SJCRH30 (cell line): Measurements from ENCODE around the gene VAPA. TPM values are rescaled to one million over a fixed set of nuclear protein-coding genes. Genes with fewer than 3 reads are reported as not detected.
A peak's percentile ranks its signal among the peaks of the same experiment; 100 is the strongest.
"Not testable (repeated sequence)": the region's sequence is repeated elsewhere in the genome, so short reads cannot be mapped to it uniquely, and the experiment has no call there.

Source experiments
- DNase-seq, 2 experiments: peaks; one replicate each; pipeline ENCODE4 v3.0.0-alpha.2; 2015 to 2020
- H3K27ac ChIP-seq: fragments of 250-450 bp; sonication (Bioruptor Pico); 2 replicates; pipeline ENCODE4 v1.5.1; 2020; ENCODE audit warnings: mild to moderate bottlenecking, moderate library complexity
- H3K27me3 ChIP-seq: fragments of 250-450 bp; sonication (Bioruptor Pico); 2 replicates; pipeline ENCODE4 v1.5.1; 2020; ENCODE audit warnings: mild to moderate bottlenecking, moderate library complexity
- H3K36me3 ChIP-seq: fragments of 250-450 bp; sonication (Bioruptor Pico); 2 replicates; pipeline ENCODE4 v1.5.1; 2020; ENCODE audit warnings: mild to moderate bottlenecking, moderate library complexity
- H3K4me1 ChIP-seq: fragments of 250-450 bp; sonication (Bioruptor Pico); 2 replicates; pipeline ENCODE4 v1.5.1; 2020; ENCODE audit warnings: mild to moderate bottlenecking, moderate library complexity
- H3K4me3 ChIP-seq: fragments of 250-450 bp; sonication (Bioruptor Pico); 2 replicates; pipeline ENCODE4 v1.5.1; 2020; ENCODE audit warnings: mild to moderate bottlenecking, moderate library complexity
- H3K9me3 ChIP-seq: fragments of 250-450 bp; sonication (Bioruptor Pico); replicated peaks from 2 replicates; pipeline ENCODE4 v1.5.1; 2020; ENCODE audit warnings: mild to moderate bottlenecking, moderate library complexity
- total RNA-seq: library from RNA; depleted of rRNA; stranded (reverse); fragments of >200 nt; shearing (Covaris generic); gene quantifications from 2 replicates; pipeline ENCODE4 v1.2.3, GENCODE V29; 2014

Gene VAPA
- total RNA-seq, 1 experiment from 2014 or later, result 154 TPM

- H3K4me3 ChIP-seq, result peak overlapping the region; percentile 46
- H3K27ac ChIP-seq, result no peak overlapping the region
- H3K36me3 ChIP-seq, result no peaks in the 10 kb centered on the region
- H3K27me3 ChIP-seq, result no peaks in the 10 kb centered on the region
- H3K9me3 ChIP-seq, result no peaks in the 10 kb centered on the region
- H3K4me1 ChIP-seq, result peaks cover 7% of the 10 kb centered on the region; the same call in 1 of the 2 replicates
- DNase-seq, result no peak
These were observed 36.2 kb upstream of the VAPA start for GRCh38 chr18:9877655-9878014.

GRCh38 chr18:9878095-9878494, 35.7 kb upstream of the VAPA start:
- no peaks in the 10 kb centered on the region for H3K27me3 ChIP-seq
- H3K4me1 ChIP-seq, result peaks cover 7% of the 10 kb centered on the region; the same call in 1 of the 2 replicates
- no peak for DNase-seq
- H3K9me3 ChIP-seq, result no peaks in the 10 kb centered on the region
- H3K36me3 ChIP-seq, result no peaks in the 10 kb centered on the region
- no peak overlapping the region for H3K4me3 ChIP-seq
- H3K27ac ChIP-seq, result no peak overlapping the region

GRCh38 chr18:9878783-9879242, 35.0 kb upstream of the VAPA start:
- Histone ChIP-seq H3K27me3 (no peaks in the 10 kb centered on the region), H3K4me1 (peaks cover 7% of the 10 kb centered on the region; the same call in 1 of the 2 replicates), H3K27ac (no peak overlapping the region), H3K9me3 (no peaks in the 10 kb centered on the region), H3K36me3 (no peaks in the 10 kb centered on the region), H3K4me3 (no peak overlapping the region)
- DNase-seq, result no peak

GRCh38 chr18:9884090-9884489, 29.7 kb upstream of the VAPA start:
- Histone ChIP-seq H3K27ac (no peak overlapping the region), H3K4me1 (no peaks in the 10 kb centered on the region), H3K27me3 (no peaks in the 10 kb centered on the region), H3K4me3 (no peak overlapping the region), H3K9me3 (no peaks in the 10 kb centered on the region), H3K36me3 (no peaks in the 10 kb centered on the region)
- DNase-seq, result no peak

GRCh38 chr18:9884532-9885140, 29.2 kb upstream of the VAPA start:
- Histone ChIP-seq H3K27ac (no peak overlapping the region), H3K27me3 (no peaks in the 10 kb centered on the region), H3K4me1 (no peaks in the 10 kb centered on the region), H3K9me3 (no peaks in the 10 kb centered on the region), H3K4me3 (no peak overlapping the region), H3K36me3 (no peaks in the 10 kb centered on the region)
- no peak for DNase-seq

- DNase-seq, result no peak
- Histone ChIP-seq H3K36me3 (no peaks in the 10 kb centered on the region), H3K27ac (no peak within 1 kb of the TSS), H3K9me3 (no peaks in the 10 kb centered on the region), H3K27me3 (no peaks in the 10 kb centered on the region), H3K4me1 (no peaks in the 10 kb centered on the region), H3K4me3 (no peak within 1 kb of the TSS)
These were observed 28.4 kb upstream of the VAPA start, which contains the start of gene TXNDC2 for GRCh38 chr18:9885170-9886004. Gene TXNDC2 (plus strand): TSS chr18:9885973. CDS start chr18:9886681, 708 bp downstream.

GRCh38 chr18:9886005-9886348, 27.8 kb upstream of the VAPA start:
- DNase-seq, result no peak
- no peak overlapping the region for H3K4me3 ChIP-seq
- H3K27ac ChIP-seq, result no peak overlapping the region
- H3K9me3 ChIP-seq, result no peaks in the 10 kb centered on the region
- H3K27me3 ChIP-seq, result no peaks in the 10 kb centered on the region
- H3K36me3 ChIP-seq, result no peaks in the 10 kb centered on the region
- H3K4me1 ChIP-seq, result no peaks in the 10 kb centered on the region

GRCh38 chr18:9887992-9888391, 25.8 kb upstream of the VAPA start:
- DNase-seq, result no peak
- no peaks in the 10 kb centered on the region for H3K36me3 ChIP-seq
- H3K4me3 ChIP-seq, result no peak overlapping the region
- no peaks in the 10 kb centered on the region for H3K9me3 ChIP-seq
- H3K4me1 ChIP-seq, result no peaks in the 10 kb centered on the region
- H3K27me3 ChIP-seq, result no peaks in the 10 kb centered on the region
- no peak overlapping the region for H3K27ac ChIP-seq

- Histone ChIP-seq H3K36me3 (no peaks in the 10 kb centered on the region), H3K4me3 (no peak overlapping the region), H3K4me1 (no peaks in the 10 kb centered on the region), H3K27me3 (no peaks in the 10 kb centered on the region), H3K27ac (no peak overlapping the region), H3K9me3 (no peaks in the 10 kb centered on the region)
- no peak for DNase-seq
These were observed 23.6 kb upstream of the VAPA start for GRCh38 chr18:9890196-9890595.

GRCh38 chr18:9890957-9891356, 22.9 kb upstream of the VAPA start:
- Histone ChIP-seq H3K9me3 (no peaks in the 10 kb centered on the region), H3K4me3 (no peak overlapping the region), H3K36me3 (no peaks in the 10 kb centered on the region), H3K27ac (no peak overlapping the region), H3K27me3 (no peaks in the 10 kb centered on the region), H3K4me1 (no peaks in the 10 kb centered on the region)
- DNase-seq, result no peak

- DNase-seq, H3K36me3 ChIP-seq, H3K9me3 ChIP-seq, H3K27ac ChIP-seq, H3K4me1 ChIP-seq, H3K27me3 ChIP-seq, H3K4me3 ChIP-seq: not testable (repeated sequence)
These were observed 22.3 kb upstream of the VAPA start for GRCh38 chr18:9891515-9891914.

GRCh38 chr18:9894454-9895068, 19.3 kb upstream of the VAPA start:
- no peaks in the 10 kb centered on the region for H3K36me3 ChIP-seq
- no peaks in the 10 kb centered on the region for H3K27me3 ChIP-seq
- no peaks in the 10 kb centered on the region for H3K9me3 ChIP-seq
- H3K27ac ChIP-seq, result no peak overlapping the region
- DNase-seq, result no peak
- H3K4me1 ChIP-seq, result no peaks in the 10 kb centered on the region
- no peak overlapping the region for H3K4me3 ChIP-seq

- Histone ChIP-seq H3K27ac (no peak overlapping the region), H3K4me1 (no peaks in the 10 kb centered on the region), H3K36me3 (no peaks in the 10 kb centered on the region), H3K9me3 (no peaks in the 10 kb centered on the region), H3K27me3 (no peaks in the 10 kb centered on the region), H3K4me3 (no peak overlapping the region)
- no peak for DNase-seq
These were observed 16.7 kb upstream of the VAPA start for GRCh38 chr18:9897129-9897528.

GRCh38 chr18:9897787-9898291, 16.0 kb upstream of the VAPA start:
- not testable (repeated sequence) for H3K36me3 ChIP-seq, H3K4me1 ChIP-seq, H3K9me3 ChIP-seq, DNase-seq, H3K4me3 ChIP-seq, H3K27ac ChIP-seq, H3K27me3 ChIP-seq
